DND-41 (cell line): Measurements from ENCODE around the gene EMB.
"Not testable (repeated sequence)": the region's sequence is repeated elsewhere in the genome, so short reads cannot be mapped to it uniquely, and the experiment has no call there.

Source experiments
- ATAC-seq: fragments of 200-7000 bp; cut with Tn5 transposase; 3 replicates; pipeline ENCODE4 v1.9.1; 2021; ENCODE audit warnings: low read depth; ENCODE audit not compliant: insufficient read depth
- DNase-seq: peaks from one replicate; pipeline ENCODE4 v3.0.0-alpha.2; 2020
- H2AFZ ChIP-seq: 2 replicates; pipeline ENCODE4 v1.6.0; 2012; ENCODE audit warnings: low read depth, low read length
- H3K27ac ChIP-seq: 2 replicates; pipeline ENCODE4 v1.5.1; 2012; ENCODE audit warnings: low read length, inconsistent platforms
- H3K27me3 ChIP-seq: fragments of 200-600 bp; sonication (generic); 2 replicates; pipeline ENCODE4 v1.6.0; 2012; ENCODE audit warnings: low read length, mild to moderate bottlenecking, inconsistent platforms; ENCODE audit not compliant: insufficient read depth, poor library complexity
- H3K36me3 ChIP-seq: 2 replicates; pipeline ENCODE4 v1.5.1; 2012; ENCODE audit warnings: low read length, inconsistent platforms; ENCODE audit not compliant: insufficient read depth
- H3K4me1 ChIP-seq: 2 replicates; pipeline ENCODE4 v1.5.1; 2012; ENCODE audit warnings: mild to moderate bottlenecking, low read length; ENCODE audit not compliant: insufficient read depth
- H3K4me2 ChIP-seq: 2 replicates; pipeline ENCODE4 v1.6.0; 2012; ENCODE audit warnings: mild to moderate bottlenecking, moderate library complexity, low read length, inconsistent platforms; ENCODE audit not compliant: insufficient read depth
- H3K4me3 ChIP-seq, 2 experiments: fragments of 200-600 bp in 1 of 2; shearing (Covaris generic) in 1 of 2; 2 replicates each; pipeline ENCODE4 v1.5.1; 2012 to 2016; ENCODE audit warnings: inconsistent platforms in 2 of 2, low read length in 2 of 2, mild to moderate bottlenecking in 2 of 2, low read depth in 1 of 2, moderate library complexity in 1 of 2
- H3K79me2 ChIP-seq: 2 replicates; pipeline ENCODE4 v1.6.0; 2012; ENCODE audit warnings: low read length, inconsistent platforms; ENCODE audit not compliant: insufficient read depth
- H3K9ac ChIP-seq: 2 replicates; pipeline ENCODE4 v1.6.0; 2012; ENCODE audit warnings: low read depth, mild to moderate bottlenecking, inconsistent platforms, low read length, moderate library complexity
- H3K9me3 ChIP-seq: 2 replicates; pipeline ENCODE4 v1.5.1; 2012; ENCODE audit warnings: low read length, moderate library complexity, mild to moderate bottlenecking, inconsistent platforms; ENCODE audit not compliant: insufficient read depth, severe bottlenecking
- H4K20me1 ChIP-seq: 2 replicates; pipeline ENCODE4 v1.6.0; 2012; ENCODE audit warnings: low read length; ENCODE audit not compliant: insufficient read depth
- EZH2 ChIP-seq: IDR thresholded peaks from 3 replicates; pipeline ENCODE4 v1.6.1; 2012; ENCODE audit warnings: borderline replicate concordance, low read depth, mild to moderate bottlenecking, moderate library complexity, low read length, inconsistent platforms; ENCODE audit not compliant: severe bottlenecking
- TF ChIP-seq, protein P1 (sequence below): IDR thresholded peaks from 2 replicates; pipeline ENCODE4 v1.5.1; 2012; ENCODE audit warnings: borderline replicate concordance, low read length, moderate library complexity, mild to moderate bottlenecking; ENCODE audit not compliant: poor library complexity, severe bottlenecking; ENCODE audit errors: extremely low read depth

The EMB gene

DNA sequence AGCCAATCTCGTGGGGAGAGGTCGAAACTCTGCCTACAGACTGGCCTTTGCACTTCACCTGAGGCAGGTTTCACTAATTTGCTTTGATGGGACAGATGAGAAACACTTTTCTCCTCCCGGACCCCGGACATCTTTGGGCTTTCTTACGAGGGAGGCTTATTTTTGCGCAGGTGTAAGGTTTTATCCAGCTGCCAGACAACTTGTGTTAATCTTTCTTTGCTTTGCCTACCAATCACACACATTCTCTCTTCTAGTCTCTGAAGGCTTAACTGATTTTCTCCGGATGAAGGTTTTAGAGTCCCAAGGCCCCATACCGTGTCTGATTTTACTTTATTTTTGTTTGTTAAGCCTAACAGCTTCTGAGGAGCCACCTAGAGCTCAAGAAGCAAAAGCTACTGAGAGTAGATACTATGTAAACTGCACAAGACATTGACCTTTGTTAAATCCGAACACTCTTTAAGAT is 436 bp upstream of the EMB start:
- H3K36me3 ChIP-seq, result peaks cover 9% of the 10 kb centered on the region
- peaks cover 4% of the 10 kb centered on the region; the same call in 1 of the 2 replicates for H4K20me1 ChIP-seq
- H3K27ac ChIP-seq, result peak overlapping the region; percentile 98
- TF ChIP-seq, protein P1, sequence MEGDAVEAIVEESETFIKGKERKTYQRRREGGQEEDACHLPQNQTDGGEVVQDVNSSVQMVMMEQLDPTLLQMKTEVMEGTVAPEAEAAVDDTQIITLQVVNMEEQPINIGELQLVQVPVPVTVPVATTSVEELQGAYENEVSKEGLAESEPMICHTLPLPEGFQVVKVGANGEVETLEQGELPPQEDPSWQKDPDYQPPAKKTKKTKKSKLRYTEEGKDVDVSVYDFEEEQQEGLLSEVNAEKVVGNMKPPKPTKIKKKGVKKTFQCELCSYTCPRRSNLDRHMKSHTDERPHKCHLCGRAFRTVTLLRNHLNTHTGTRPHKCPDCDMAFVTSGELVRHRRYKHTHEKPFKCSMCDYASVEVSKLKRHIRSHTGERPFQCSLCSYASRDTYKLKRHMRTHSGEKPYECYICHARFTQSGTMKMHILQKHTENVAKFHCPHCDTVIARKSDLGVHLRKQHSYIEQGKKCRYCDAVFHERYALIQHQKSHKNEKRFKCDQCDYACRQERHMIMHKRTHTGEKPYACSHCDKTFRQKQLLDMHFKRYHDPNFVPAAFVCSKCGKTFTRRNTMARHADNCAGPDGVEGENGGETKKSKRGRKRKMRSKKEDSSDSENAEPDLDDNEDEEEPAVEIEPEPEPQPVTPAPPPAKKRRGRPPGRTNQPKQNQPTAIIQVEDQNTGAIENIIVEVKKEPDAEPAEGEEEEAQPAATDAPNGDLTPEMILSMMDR, result no peak
- no peak for TF ChIP-seq EZH2
- no peak for DNase-seq
- H2AFZ ChIP-seq, result peak overlapping the region; percentile 76
- H3K9ac ChIP-seq, result peak overlapping the region; percentile 96
- H3K79me2 ChIP-seq, result peaks cover 60% of the 10 kb centered on the region
- H3K4me3 ChIP-seq, result peak overlapping the region; percentile 52 to 63
- no peaks in the 10 kb centered on the region for H3K9me3 ChIP-seq
- peak; percentile 14 for ATAC-seq
- H3K4me2 ChIP-seq, result peak overlapping the region; percentile 63
- no peaks in the 10 kb centered on the region for H3K27me3 ChIP-seq
- H3K4me1 ChIP-seq, result peaks cover 73% of the 10 kb centered on the region

- H2AFZ ChIP-seq, result no peak overlapping the region
- peak overlapping the region; percentile 96 for H3K9ac ChIP-seq
- no peaks in the 10 kb centered on the region for H3K27me3 ChIP-seq
- H3K4me1 ChIP-seq, result peaks cover 72% of the 10 kb centered on the region
- peaks cover 83% of the 10 kb centered on the region for H3K79me2 ChIP-seq
- H3K9me3 ChIP-seq, result no peaks in the 10 kb centered on the region
- peak overlapping the region; percentile 98 for H3K27ac ChIP-seq
- H4K20me1 ChIP-seq, result peaks cover 10% of the 10 kb centered on the region; the same call in 1 of the 2 replicates
- TF ChIP-seq, protein P1, result no peak
- no peak for TF ChIP-seq EZH2
- H3K4me3 ChIP-seq, result peak overlapping the region in 1 of 2 experiments; percentile 63; a peak in 3 of 4 replicates
- ATAC-seq (no peak), DNase-seq (peak; percentile 30)
- H3K36me3 ChIP-seq, result peaks cover 12% of the 10 kb centered on the region
- peak overlapping the region; percentile 63 for H3K4me2 ChIP-seq
Observed at GRCh38 chr5:50439221-50439620, 1.9 kb downstream of the EMB start.

- H3K9me3 ChIP-seq, H3K4me3 ChIP-seq, ATAC-seq, H3K27me3 ChIP-seq, H3K9ac ChIP-seq, DNase-seq, H2AFZ ChIP-seq: not testable (repeated sequence)
- peaks cover 95% of the 10 kb centered on the region for H3K79me2 ChIP-seq
- H3K4me2 ChIP-seq, result peak overlapping the region; percentile 63; the same call in 1 of the 2 replicates
- peaks cover 77% of the 10 kb centered on the region for H3K4me1 ChIP-seq
- peaks cover 12% of the 10 kb centered on the region for H3K36me3 ChIP-seq
- peaks cover 14% of the 10 kb centered on the region; the same call in 1 of the 2 replicates for H4K20me1 ChIP-seq
- H3K27ac ChIP-seq, result peak overlapping the region; percentile 29; the same call in 1 of the 2 replicates
Observed at GRCh38 chr5:50438060-50438459, 3.0 kb downstream of the EMB start.

DNA sequence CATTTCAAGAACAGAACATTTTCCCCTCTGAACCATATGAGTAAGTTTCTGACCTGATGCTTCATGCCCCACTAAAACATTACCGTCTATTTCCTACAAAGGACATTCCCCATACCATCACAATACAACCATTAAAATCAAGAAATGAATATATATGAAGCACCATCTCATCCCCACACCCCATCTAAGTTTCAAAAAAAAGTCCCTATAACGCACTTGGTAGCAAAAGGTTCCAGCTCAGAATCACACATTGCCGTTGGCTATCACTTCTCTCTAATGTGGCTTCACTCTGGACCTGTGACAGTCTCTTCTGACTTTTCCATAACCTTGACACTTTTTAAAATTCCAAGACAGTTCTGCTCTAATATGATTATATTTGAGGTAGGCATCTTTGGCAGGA is 5.9 kb downstream of the EMB start:
- TF ChIP-seq, protein P1, result no peak
- Histone ChIP-seq H3K27ac (peak overlapping the region; percentile 31), H2AFZ (no peak overlapping the region), H4K20me1 (peaks cover 22% of the 10 kb centered on the region; the same call in 1 of the 2 replicates), H3K9me3 (no peaks in the 10 kb centered on the region), H3K4me3 (no peak overlapping the region), H3K27me3 (no peaks in the 10 kb centered on the region), H3K36me3 (peaks cover 12% of the 10 kb centered on the region), H3K79me2 (peaks cover 98% of the 10 kb centered on the region), H3K9ac (no peak overlapping the region), H3K4me2 (peak overlapping the region; percentile 18; the same call in 1 of the 2 replicates), H3K4me1 (peaks cover 90% of the 10 kb centered on the region)
- DNase-seq, result no peak
- ATAC-seq, result no peak

- DNase-seq, result peak; percentile 39
- peak overlapping the region; percentile 56 for H3K4me2 ChIP-seq
Observed at GRCh38 chr5:50431133-50431904, 9.8 kb downstream of the EMB start.

More at GRCh38 chr5:50431133-50431904, 9.8 kb downstream of the EMB start:
- Histone ChIP-seq H3K9ac (peak overlapping the region; percentile 36), H3K79me2 (peaks cover 96% of the 10 kb centered on the region), H3K4me1 (peaks cover 80% of the 10 kb centered on the region), H3K27ac (peak overlapping the region; percentile 82), H3K4me3 (peak overlapping the region in 1 of 2 experiments; percentile 39; a peak in 2 of 4 replicates), H4K20me1 (peaks cover 16% of the 10 kb centered on the region; the same call in 1 of the 2 replicates), H3K36me3 (peaks cover 20% of the 10 kb centered on the region)
- H3K9me3 ChIP-seq, H2AFZ ChIP-seq, H3K27me3 ChIP-seq: not testable (repeated sequence)
- peak; percentile 58 for ATAC-seq
